DMS114 treated with DMSO at 0.1 percent for 48 hours (cell line): ENCODE measurements around the gene PJA1.

Experiments
- DNase-seq: peaks from one replicate; lab custom pipeline; 2025; ENCODE audit not compliant: unreplicated experiment; lab: John Stamatoyannopoulos, UW

Gene PJA1

DNA sequence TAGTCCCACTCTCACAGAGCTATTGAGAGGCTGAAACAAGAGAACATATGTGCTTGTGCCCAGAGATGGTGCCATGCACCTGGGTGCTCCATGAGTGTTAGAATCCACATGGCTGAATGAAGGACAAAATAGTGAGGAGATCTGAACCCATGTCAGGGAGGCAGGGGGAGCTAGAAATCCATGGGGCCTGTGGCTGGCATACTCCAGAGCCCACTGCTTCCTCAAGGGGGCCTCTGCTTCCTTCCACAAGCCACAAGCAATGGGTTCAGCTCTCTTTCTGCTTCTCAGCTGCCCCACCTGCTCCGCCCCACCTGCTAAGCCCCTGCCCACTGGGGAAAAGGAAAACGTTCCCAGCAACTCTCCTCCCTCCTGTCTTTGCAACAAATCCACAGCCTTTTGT, 46.1 kb downstream of the PJA1 start:
- DNase-seq, result no peak

DNA sequence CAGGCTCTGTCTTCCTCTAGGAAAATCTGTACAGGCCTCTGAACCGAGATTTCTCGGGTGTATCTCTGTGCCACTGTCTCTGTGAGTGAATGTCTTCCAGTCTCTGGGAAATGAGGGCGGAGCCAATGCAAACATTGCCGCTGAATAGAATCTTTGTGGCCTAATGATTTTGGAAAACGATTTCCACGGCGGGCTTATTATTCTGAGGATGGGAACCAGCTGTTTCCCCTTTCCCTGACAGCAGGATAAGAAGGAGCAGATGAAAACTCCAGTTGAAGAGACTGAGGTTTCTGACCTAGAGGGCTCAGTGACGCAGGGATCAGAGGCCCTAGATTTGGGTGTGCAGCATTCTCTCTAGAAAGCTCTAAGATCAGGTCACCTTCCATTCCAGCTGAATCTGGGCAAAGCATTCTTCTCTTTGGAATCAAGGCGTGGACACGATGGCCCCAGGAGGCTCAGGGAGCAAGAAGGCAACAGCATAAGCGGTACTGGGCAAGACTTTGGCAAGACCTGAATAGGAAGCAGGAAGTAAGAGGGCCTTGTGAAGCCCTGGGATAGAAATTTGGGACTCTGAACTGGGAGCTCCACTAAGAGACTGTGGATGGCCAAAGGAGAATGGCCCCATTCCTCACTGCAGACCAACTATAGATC, 47.3 kb downstream of the PJA1 start:
- no peak for DNase-seq

DNA sequence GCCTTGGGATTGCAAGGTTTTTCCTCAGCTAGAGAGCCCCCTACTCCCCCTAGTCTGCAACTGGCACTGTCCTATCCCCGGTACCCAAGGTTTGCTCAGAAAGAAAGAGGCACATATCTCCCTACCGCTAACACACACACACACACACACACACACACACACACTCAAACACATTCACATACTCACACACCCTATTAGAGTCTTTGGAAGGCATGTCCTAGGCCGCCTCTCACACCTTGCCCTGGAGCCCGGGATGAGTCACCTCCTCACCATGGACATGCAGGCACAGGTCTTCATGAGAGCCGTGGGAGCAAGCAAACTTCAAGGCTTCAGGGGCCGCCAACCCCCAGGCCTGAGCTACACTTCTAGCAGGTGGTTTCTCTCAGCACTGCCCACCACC, 49.2 kb downstream of the PJA1 start:
- DNase-seq, result no peak

DNA sequence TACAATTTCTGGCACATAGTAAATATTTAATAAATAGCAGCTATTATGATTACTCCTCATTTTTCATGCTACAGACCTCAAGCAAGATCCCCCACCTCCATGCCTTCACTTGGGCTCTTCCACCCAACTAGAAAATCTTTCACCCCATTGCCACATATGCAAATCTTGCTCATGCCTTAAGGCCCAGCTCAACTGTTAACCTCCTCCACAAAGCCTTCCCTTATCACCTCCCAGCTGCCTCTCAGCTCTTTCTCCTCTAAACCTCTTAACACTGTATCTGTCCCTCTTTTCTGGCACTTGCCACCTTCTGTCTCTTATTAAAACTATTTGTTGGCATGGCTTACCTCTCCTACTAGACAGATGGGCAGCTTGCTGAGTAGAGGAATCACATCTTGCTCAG, 51.5 kb downstream of the PJA1 start:
- no peak for DNase-seq
